Measurements from ENCODE around the gene UBE2M. TPM values are rescaled to one million over a fixed set of nuclear protein-coding genes. Genes with fewer than 3 reads are reported as not detected.

Gene UBE2M
- polyA plus RNA-seq, 1 donor from 2014 or later, result 138 TPM

- Histone ChIP-seq H3K36me3 (ENCODE audit: insufficient read depth, low read length) (no peaks in the 10 kb centered on the region), H3F3A (ENCODE audit: insufficient read depth, low read length, poor library complexity, severe bottlenecking) (no peaks in the 10 kb centered on the region), H3K4me3 (ENCODE audit: low read length) (no peak overlapping the region), H4K20me1 (ENCODE audit: insufficient read depth) (no peaks in the 10 kb centered on the region), H3K27me3 (ENCODE audit: insufficient read depth, low read depth, low read length) (no peaks in the 10 kb centered on the region), H2AFZ (ENCODE audit: low read depth, low read length) (no peak overlapping the region), H3K27ac (ENCODE audit: low read length) (no peak overlapping the region), H3K9ac (ENCODE audit: low read length) (no peak overlapping the region), H3K4me2 (ENCODE audit: low read length) (no peak overlapping the region), H3K9me2 (ENCODE audit: insufficient read depth, low read length) (no peaks in the 10 kb centered on the region), H3K9me3 (ENCODE audit: low read length) (no peaks in the 10 kb centered on the region), H3K79me2 (replicated peaks; ENCODE audit: insufficient read depth, low read length) (no peaks in the 10 kb centered on the region)
- TF ChIP-seq MXI1 (conservative IDR thresholded peaks at IDR 0.05; ENCODE audit: poor library complexity, severe bottlenecking) (no peak), REST (IDR thresholded peaks at IDR 0.05; ENCODE audit: borderline replicate concordance) (no peak), CTCF (IDR thresholded peaks at IDR 0.05; ENCODE audit: poor library complexity, severe bottlenecking) (no peak), TAF1 (IDR thresholded peaks at IDR 0.05; ENCODE audit: low read depth) (no peak), RAD21 (conservative IDR thresholded peaks at IDR 0.05) (no peak), POLR2AphosphoS5 (IDR thresholded peaks at IDR 0.05) (no peak), SMC3 (conservative IDR thresholded peaks at IDR 0.05; ENCODE audit: poor library complexity) (no peak), EZH2 (IDR thresholded peaks at IDR 0.05; ENCODE audit: borderline replicate concordance, insufficient read depth, low read length, poor library complexity, severe bottlenecking) (no peak), EP300 (conservative IDR thresholded peaks at IDR 0.05; ENCODE audit: poor library complexity, severe bottlenecking) (no peak)
These were observed 27.2 kb upstream of the UBE2M start for GRCh38 chr19:58585442-58586132.

GRCh38 chr19:58584498-58585441 lies 26.4 kb upstream of the UBE2M start:
- Histone ChIP-seq H3K9me2 (ENCODE audit: insufficient read depth, low read length) (no peaks in the 10 kb centered on the region), H3K27ac (ENCODE audit: low read length) (no peak overlapping the region), H2AFZ (ENCODE audit: low read depth, low read length) (no peak overlapping the region), H4K20me1 (ENCODE audit: insufficient read depth) (no peaks in the 10 kb centered on the region), H3K9me3 (ENCODE audit: low read length) (no peaks in the 10 kb centered on the region), H3K4me3 (ENCODE audit: low read length) (no peak overlapping the region), H3K36me3 (ENCODE audit: insufficient read depth, low read length) (no peaks in the 10 kb centered on the region), H3K79me2 (replicated peaks; ENCODE audit: insufficient read depth, low read length) (no peaks in the 10 kb centered on the region), H3K27me3 (ENCODE audit: insufficient read depth, low read depth, low read length) (no peaks in the 10 kb centered on the region), H3F3A (ENCODE audit: insufficient read depth, low read length, poor library complexity, severe bottlenecking) (no peaks in the 10 kb centered on the region), H3K4me2 (ENCODE audit: low read length) (no peak overlapping the region), H3K9ac (ENCODE audit: low read length) (no peak overlapping the region)
- TF ChIP-seq TAF1 (IDR thresholded peaks at IDR 0.05; ENCODE audit: low read depth), result no peak

Data from neural cell (in vitro differentiated cells).